Activated T-cell treated with anti-CD3 and anti-CD28 coated beads for 48 hours (primary cell): ENCODE measurements around the gene ACER1.
A peak's percentile ranks its signal among the peaks of the same experiment; 100 is the strongest.
"Not testable (repeated sequence)": the region's sequence is repeated elsewhere in the genome, so short reads cannot be mapped to it uniquely, and the experiment has no call there.

Source experiments
- DNase-seq: peaks from one replicate; pipeline ENCODE4 v3.0.0-alpha.2; 2020; ENCODE audit warnings: low read depth

Gene ACER1

GRCh38 chr19:6355321-6356040, 22.1 kb upstream of the ACER1 start:
- DNase-seq: not testable (repeated sequence)

GRCh38 chr19:6354098-6354674, 20.8 kb upstream of the ACER1 start:
- no peak for DNase-seq

GRCh38 chr19:6352381-6353165, 19.2 kb upstream of the ACER1 start:
- no peak for DNase-seq

GRCh38 chr19:6350688-6351087, 17.3 kb upstream of the ACER1 start:
- DNase-seq: no peak

GRCh38 chr19:6349271-6349670, 15.9 kb upstream of the ACER1 start:
- DNase-seq: not testable (repeated sequence)

- no peak for DNase-seq
Observed at GRCh38 chr19:6343462-6343861, 10.1 kb upstream of the ACER1 start.

GRCh38 chr19:6340493-6341201, 7.2 kb upstream of the ACER1 start:
- peak; percentile 6 for DNase-seq

- DNase-seq: no peak
Observed at GRCh38 chr19:6334490-6335285, 1.3 kb upstream of the ACER1 start.

- DNase-seq: no peak
Observed at GRCh38 chr19:6326815-6327214, 6.6 kb downstream of the ACER1 start.

- no peak for DNase-seq
Observed at GRCh38 chr19:6325614-6326013, 7.8 kb downstream of the ACER1 start.

- no peak for DNase-seq
Observed at GRCh38 chr19:6324757-6325156, 8.7 kb downstream of the ACER1 start.

GRCh38 chr19:6322284-6322683, 11.1 kb downstream of the ACER1 start:
- no peak for DNase-seq

- DNase-seq: no peak
Observed at GRCh38 chr19:6319376-6319775, 14.0 kb downstream of the ACER1 start.

- DNase-seq: peak; percentile 22
Observed at GRCh38 chr19:6318772-6319171, 14.6 kb downstream of the ACER1 start.

GRCh38 chr19:6315646-6316045, 17.8 kb downstream of the ACER1 start:
- not testable (repeated sequence) for DNase-seq

GRCh38 chr19:6313398-6313969, 19.9 kb downstream of the ACER1 start:
- no peak for DNase-seq

GRCh38 chr19:6312018-6312417, 21.4 kb downstream of the ACER1 start:
- no peak for DNase-seq

GRCh38 chr19:6298413-6298812, 35.0 kb downstream of the ACER1 start:
- no peak for DNase-seq

- no peak for DNase-seq
Observed at GRCh38 chr19:6297202-6297601, 36.2 kb downstream of the ACER1 start.

- DNase-seq: no peak
Observed at GRCh38 chr19:6292006-6292405, 41.4 kb downstream of the ACER1 start.

- DNase-seq: no peak
Observed at GRCh38 chr19:6288737-6289136, 44.7 kb downstream of the ACER1 start.
